ENCODE results near the gene DAP3.
"Not testable (repeated sequence)": the region's sequence is repeated elsewhere in the genome, so short reads cannot be mapped to it uniquely, and the experiment has no call there.

DNA sequence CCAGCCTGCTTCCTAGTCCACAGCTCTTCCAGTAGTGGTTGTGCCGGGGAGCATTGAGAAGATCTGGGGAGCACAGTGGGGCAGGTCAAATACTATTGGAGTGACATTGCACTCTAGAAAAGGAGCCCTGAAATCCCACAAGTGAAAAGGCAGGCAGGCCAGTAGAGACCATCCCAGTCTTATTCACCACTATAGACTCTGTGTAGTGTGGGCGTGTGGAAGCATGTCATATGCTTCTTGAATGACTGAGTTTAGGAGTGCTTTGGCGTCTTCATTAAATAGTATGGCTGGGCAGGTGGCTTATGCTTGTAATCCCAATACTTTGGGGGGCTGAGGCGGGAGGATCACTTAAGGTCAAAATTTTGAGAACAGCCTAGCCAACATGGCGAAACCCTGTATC is 15.5 kb downstream of the DAP3 start:
- TF ChIP-seq, protein P1, sequence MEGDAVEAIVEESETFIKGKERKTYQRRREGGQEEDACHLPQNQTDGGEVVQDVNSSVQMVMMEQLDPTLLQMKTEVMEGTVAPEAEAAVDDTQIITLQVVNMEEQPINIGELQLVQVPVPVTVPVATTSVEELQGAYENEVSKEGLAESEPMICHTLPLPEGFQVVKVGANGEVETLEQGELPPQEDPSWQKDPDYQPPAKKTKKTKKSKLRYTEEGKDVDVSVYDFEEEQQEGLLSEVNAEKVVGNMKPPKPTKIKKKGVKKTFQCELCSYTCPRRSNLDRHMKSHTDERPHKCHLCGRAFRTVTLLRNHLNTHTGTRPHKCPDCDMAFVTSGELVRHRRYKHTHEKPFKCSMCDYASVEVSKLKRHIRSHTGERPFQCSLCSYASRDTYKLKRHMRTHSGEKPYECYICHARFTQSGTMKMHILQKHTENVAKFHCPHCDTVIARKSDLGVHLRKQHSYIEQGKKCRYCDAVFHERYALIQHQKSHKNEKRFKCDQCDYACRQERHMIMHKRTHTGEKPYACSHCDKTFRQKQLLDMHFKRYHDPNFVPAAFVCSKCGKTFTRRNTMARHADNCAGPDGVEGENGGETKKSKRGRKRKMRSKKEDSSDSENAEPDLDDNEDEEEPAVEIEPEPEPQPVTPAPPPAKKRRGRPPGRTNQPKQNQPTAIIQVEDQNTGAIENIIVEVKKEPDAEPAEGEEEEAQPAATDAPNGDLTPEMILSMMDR (IDR thresholded peaks at IDR 0.05; ENCODE audit: low read length) = not testable (repeated sequence)
- TF ChIP-seq EZH2 (optimal IDR thresholded peaks at IDR 0.05; ENCODE audit: low read depth, low read length); EZH2phosphoT487 (IDR thresholded peaks at IDR 0.05; ENCODE audit: low read length): not testable (repeated sequence)

Data from MM.1S (cell line).